Panc1 (cell line): ENCODE results near the gene CDK17. TPM values are rescaled to one million over a fixed set of nuclear protein-coding genes. Genes with fewer than 3 reads are reported as not detected.

ENCODE experiments used
- ATAC-seq: fragments of 200-7000 bp; cut with Tn5 transposase; 2 replicates; pipeline ENCODE4 v1.9.1; 2020; ENCODE audit warnings: mild to moderate bottlenecking, moderate library complexity
- BruUV-seq: library from RNA; stranded (reverse); fragments of 400-500 nt; replicated peaks from 2 replicates; lab custom pipeline; 2021; lab: Mats Ljungman, UMichigan
- CTCF ChIA-PET: fragments of 300-600 bp; sonication (Branson Sonifier 250); formaldehyde crosslinking; loops from one replicate; lab custom pipeline; 2022; ENCODE audit warnings: antibody characterized with exemption; lab: Charles Lee
- POLR2A ChIA-PET: fragments of 300-600 bp; sonication (Branson Sonifier 250); formaldehyde crosslinking; loops from one replicate; lab custom pipeline; 2022; ENCODE audit warnings: antibody characterized with exemption; lab: Charles Lee
- DNase-seq: peaks from one replicate; pipeline ENCODE4 v3.0.0-alpha.2; 2010; ENCODE audit warnings: low read depth, low spot score
- H3K27ac ChIP-seq: 2 replicates; pipeline ENCODE4 v1.5.1; 2011; ENCODE audit warnings: mild to moderate bottlenecking, low read length, inconsistent platforms
- H3K27me3 ChIP-seq: fragments of 200-500 bp; sonication (Bioruptor generic); 2 replicates; pipeline ENCODE4 v1.6.0; 2014; ENCODE audit warnings: low read length, inconsistent platforms; ENCODE audit not compliant: control insufficient read depth, insufficient read depth
- H3K36me3 ChIP-seq: fragments of 200-500 bp; sonication (Bioruptor generic); 2 replicates; pipeline ENCODE4 v1.5.1; 2014; ENCODE audit warnings: inconsistent platforms, mild to moderate bottlenecking, low read length, moderate library complexity; ENCODE audit not compliant: control insufficient read depth, insufficient read depth
- H3K4me1 ChIP-seq: 2 replicates; pipeline ENCODE4 v1.5.1; 2011; ENCODE audit warnings: inconsistent platforms, mild to moderate bottlenecking, low read length, moderate library complexity; ENCODE audit not compliant: control insufficient read depth, insufficient read depth
- H3K4me3 ChIP-seq, 2 experiments: 2 replicates each; pipeline ENCODE4 v1.5.1; 2011 to 2012; ENCODE audit warnings: low read depth in 2 of 2, low read length in 2 of 2, mild to moderate bottlenecking in 2 of 2, inconsistent platforms in 1 of 2, moderate library complexity in 1 of 2
- H3K9me3 ChIP-seq: fragments of 200-500 bp; sonication (Bioruptor generic); 2 replicates; pipeline ENCODE4 v1.5.1; 2014; ENCODE audit warnings: low read depth, mild to moderate bottlenecking, inconsistent platforms, low read length, moderate library complexity; ENCODE audit not compliant: control insufficient read depth, insufficient read depth
- CTCF ChIP-seq: fragments of 450-650 bp; IDR thresholded peaks from 2 replicates; pipeline ENCODE4 v1.5.1; 2017; ENCODE audit warnings: mild to moderate bottlenecking
- POLR2AphosphoS5 ChIP-seq: IDR thresholded peaks from 2 replicates; pipeline ENCODE4 v1.6.1; 2012; ENCODE audit warnings: mild to moderate bottlenecking, low read depth, low read length, moderate library complexity
- REST ChIP-seq, 2 experiments: IDR thresholded peaks; 2 replicates each; pipeline ENCODE4 v1.6.1; 2011 to 2012; ENCODE audit warnings: low read depth in 2 of 2, control low read depth in 1 of 2, low read length in 1 of 2, mild to moderate bottlenecking in 1 of 2, moderate library complexity in 1 of 2; ENCODE audit not compliant: insufficient read depth in 1 of 2
- SIN3A ChIP-seq: IDR thresholded peaks from 2 replicates; pipeline ENCODE4 v1.6.1; 2012; ENCODE audit warnings: low read depth, mild to moderate bottlenecking, low read length, moderate library complexity, borderline replicate concordance; ENCODE audit not compliant: insufficient read depth
- TCF7L2 ChIP-seq: IDR thresholded peaks from 2 replicates; pipeline ENCODE4 v1.6.1; 2011; ENCODE audit warnings: mild to moderate bottlenecking, low read depth, low read length, inconsistent platforms
- in situ Hi-C: cut with HindIII; loops from 2 replicates; pipeline ENCODE4 v1.10.0; 2016; ENCODE audit warnings: low sequenced_read_pairs, low pct_unique_long_range_greater_than_20kb
- intact Hi-C: fragments of 100-400 bp; cut with micrococcal nuclease; formaldehyde crosslinking; loops from one replicate; pipeline ENCODE4 v1.10.0; 2022; ENCODE audit not compliant: unreplicated experiment
- total RNA-seq: library from RNA; stranded (reverse); gene quantifications from one replicate; pipeline ENCODE4 v1.2.1, GENCODE V29; 2021; ENCODE audit not compliant: unreplicated experiment

Gene CDK17
- total RNA-seq, 1 experiment from 2014 or later, result 23.2 TPM

GRCh38 chr12:96364092-96364700 is 36.0 kb downstream of the CDK17 start:
- ChIA-PET CTCF (no interaction called here), POLR2A (no interaction called here)
- DNase-seq, result no peak
- peaks cover 10% of the 10 kb centered on the region for H3K4me1 ChIP-seq
- TF ChIP-seq SIN3A (no peak), POLR2AphosphoS5 (no peak), REST (IDR thresholded peaks at IDR 0.05; ENCODE audit: insufficient read depth in 1 of 2, low read depth in 2 of 2, low read length in 1 of 2) (no peak), TCF7L2 (no peak), CTCF (no peak)
- H3K4me3 ChIP-seq, result no peak overlapping the region
- no peaks in the 10 kb centered on the region for H3K27me3 ChIP-seq
- H3K36me3 ChIP-seq, result no peaks in the 10 kb centered on the region
- intact Hi-C loops, result no loop called here
- no peak for ATAC-seq
- in situ Hi-C loops, result no loop called here
- no peak overlapping the region for H3K27ac ChIP-seq
- BruUV-seq, result no TSS peak
- H3K9me3 ChIP-seq, result no peaks in the 10 kb centered on the region

GRCh38 chr12:96361074-96361473 is 39.2 kb downstream of the CDK17 start:
- H3K36me3 ChIP-seq, result no peaks in the 10 kb centered on the region
- no TSS peak for BruUV-seq
- peaks cover 5% of the 10 kb centered on the region for H3K4me1 ChIP-seq
- TF ChIP-seq TCF7L2, result no peak
- no peak for TF ChIP-seq SIN3A
- TF ChIP-seq CTCF, result no peak
- no peak for TF ChIP-seq POLR2AphosphoS5
- TF ChIP-seq REST (IDR thresholded peaks at IDR 0.05; ENCODE audit: insufficient read depth in 1 of 2, low read depth in 2 of 2, low read length in 1 of 2), result no peak
- no peaks in the 10 kb centered on the region for H3K9me3 ChIP-seq
- no peak for DNase-seq
- in situ Hi-C loops (no loop called here), intact Hi-C loops (no loop called here)
- CTCF ChIA-PET, result no interaction called here
- no peaks in the 10 kb centered on the region for H3K27me3 ChIP-seq
- POLR2A ChIA-PET, result interaction anchor here (0.6 kb wide), 1 partner anchor 12 kb away, joined by 5 read pairs; no protein-coding TSS in a partner anchor
- H3K4me3 ChIP-seq, result no peak overlapping the region
- peak overlapping the region; percentile 9; the same call in 1 of the 2 replicates for H3K27ac ChIP-seq
- no peak for ATAC-seq
